ENCODE data around the gene CHD8. TPM values are rescaled to one million over a fixed set of nuclear protein-coding genes. Genes with fewer than 3 reads are reported as not detected.

Gene CHD8
- total and polyA plus RNA-seq, 10 of the 15 experiments (the other 5 are each of a cell fraction or from before 2014, with no cell fraction given): 20.2 to 79.5 (median 35.5) TPM

GRCh38 chr14:21476925-21477681 lies 21.2 kb upstream of the CHD8 start, which contains the start of the genes RAB2B and TOX4 (continued):
- TF ChIP-seq NFIC (IDR thresholded peaks at IDR 0.05; ENCODE audit: low read depth, low read length) (no peak), ZNF217 (IDR thresholded peaks at IDR 0.05) (no peak), SMAD1 (IDR thresholded peaks at IDR 0.05; ENCODE audit: low read depth, partially characterized antibody) (peak; percentile 54), CEBPZ (IDR thresholded peaks at IDR 0.05; ENCODE audit: low read depth, low read length) (no peak), FOXM1 (IDR thresholded peaks at IDR 0.05; ENCODE audit: low read depth, low read length) (no peak), TAF1 (IDR thresholded peaks at IDR 0.05; ENCODE audit: borderline replicate concordance, low read depth, low read length) (peak; percentile 57), E2F8 (IDR thresholded peaks at IDR 0.05; ENCODE audit: low read depth, partially characterized antibody) (peak; percentile 80), EZH2 (IDR thresholded peaks at IDR 0.05; ENCODE audit: borderline replicate concordance, control insufficient read depth, low read depth, low read length) (no peak), YBX1 (IDR thresholded peaks at IDR 0.05) (no peak), SIN3A (IDR thresholded peaks at IDR 0.05; ENCODE audit: low read depth, low read length) (peak; percentile 69; the same call in 1 of the 2 replicates), CTCF (IDR thresholded peaks at IDR 0.05 in 2 of 3, conservative IDR thresholded peaks at IDR 0.05 in 1 of 3; ENCODE audit: control insufficient read depth in 2 of 3, extremely low read depth in 1 of 3, insufficient read depth in 1 of 3, low read depth in 3 of 3, low read length in 3 of 3) (peak; percentile 98 to 99 (median 99)), POLR2AphosphoS2 (IDR thresholded peaks at IDR 0.05; ENCODE audit: low read depth, low read length) (peak; percentile 83; the same call in 1 of the 2 replicates), NR2F1 (conservative IDR thresholded peaks at IDR 0.05) (peak; percentile 76), PAX8 (IDR thresholded peaks at IDR 0.05) (no peak), MTA3 (IDR thresholded peaks at IDR 0.05; ENCODE audit: borderline replicate concordance, low read length) (no peak), ZNF622 (IDR thresholded peaks at IDR 0.05) (no peak), USF2 (IDR thresholded peaks at IDR 0.05; ENCODE audit: borderline replicate concordance, low read depth, low read length) (no peak), E2F4 (IDR thresholded peaks at IDR 0.05; ENCODE audit: low read depth, low read length) (0 out of 2 replicates have a peak, but pooled peaks have one; percentile 17), MEF2B (IDR thresholded peaks at IDR 0.05; ENCODE audit: partially characterized antibody, poor library complexity, severe bottlenecking) (no peak)

Measured in GM12878 (cell line).